Measurements from ENCODE around the gene ANKRD18A. TPM values are rescaled to one million over a fixed set of nuclear protein-coding genes. Genes with fewer than 3 reads are reported as not detected.

The ANKRD18A gene
- polyA plus RNA-seq, 1 experiment, result not detected

DNA sequence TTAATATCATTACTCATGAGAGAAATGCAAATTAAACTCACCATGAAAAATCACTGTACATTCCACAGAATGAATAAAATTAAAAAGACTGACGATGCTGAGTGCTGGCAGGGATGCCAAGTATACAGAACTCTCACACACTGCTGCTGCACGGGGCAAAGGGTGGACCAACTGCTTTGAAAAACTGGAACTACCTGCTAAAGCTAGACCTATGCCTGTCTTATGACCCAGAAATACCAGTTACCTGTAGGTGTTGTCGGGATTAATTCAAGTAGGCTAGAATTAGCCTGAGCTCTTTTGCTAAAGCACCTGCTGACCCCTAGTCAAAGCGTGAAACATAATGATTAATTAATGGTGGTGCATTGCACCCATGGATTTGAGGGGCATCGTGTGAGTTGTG, 36.5 kb upstream of the ANKRD18A start:
- TF ChIP-seq, protein P1, sequence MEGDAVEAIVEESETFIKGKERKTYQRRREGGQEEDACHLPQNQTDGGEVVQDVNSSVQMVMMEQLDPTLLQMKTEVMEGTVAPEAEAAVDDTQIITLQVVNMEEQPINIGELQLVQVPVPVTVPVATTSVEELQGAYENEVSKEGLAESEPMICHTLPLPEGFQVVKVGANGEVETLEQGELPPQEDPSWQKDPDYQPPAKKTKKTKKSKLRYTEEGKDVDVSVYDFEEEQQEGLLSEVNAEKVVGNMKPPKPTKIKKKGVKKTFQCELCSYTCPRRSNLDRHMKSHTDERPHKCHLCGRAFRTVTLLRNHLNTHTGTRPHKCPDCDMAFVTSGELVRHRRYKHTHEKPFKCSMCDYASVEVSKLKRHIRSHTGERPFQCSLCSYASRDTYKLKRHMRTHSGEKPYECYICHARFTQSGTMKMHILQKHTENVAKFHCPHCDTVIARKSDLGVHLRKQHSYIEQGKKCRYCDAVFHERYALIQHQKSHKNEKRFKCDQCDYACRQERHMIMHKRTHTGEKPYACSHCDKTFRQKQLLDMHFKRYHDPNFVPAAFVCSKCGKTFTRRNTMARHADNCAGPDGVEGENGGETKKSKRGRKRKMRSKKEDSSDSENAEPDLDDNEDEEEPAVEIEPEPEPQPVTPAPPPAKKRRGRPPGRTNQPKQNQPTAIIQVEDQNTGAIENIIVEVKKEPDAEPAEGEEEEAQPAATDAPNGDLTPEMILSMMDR (IDR thresholded peaks at IDR 0.05; ENCODE audit: insufficient read depth, low read depth, low read length), result no peak
- H3K27me3 ChIP-seq (ENCODE audit: control insufficient read depth, insufficient read depth, low read length), result no peaks in the 10 kb centered on the region
- no peaks in the 10 kb centered on the region for H3K36me3 ChIP-seq (ENCODE audit: control insufficient read depth, insufficient read depth, low read length)
- DNase-seq (ENCODE audit: low read depth), result no peak
- ChIA-PET POLR2A (no interaction called here), CTCF (no interaction called here)
- H3K4me3 ChIP-seq (ENCODE audit: low read depth, low read length), result no peak overlapping the region

DNA sequence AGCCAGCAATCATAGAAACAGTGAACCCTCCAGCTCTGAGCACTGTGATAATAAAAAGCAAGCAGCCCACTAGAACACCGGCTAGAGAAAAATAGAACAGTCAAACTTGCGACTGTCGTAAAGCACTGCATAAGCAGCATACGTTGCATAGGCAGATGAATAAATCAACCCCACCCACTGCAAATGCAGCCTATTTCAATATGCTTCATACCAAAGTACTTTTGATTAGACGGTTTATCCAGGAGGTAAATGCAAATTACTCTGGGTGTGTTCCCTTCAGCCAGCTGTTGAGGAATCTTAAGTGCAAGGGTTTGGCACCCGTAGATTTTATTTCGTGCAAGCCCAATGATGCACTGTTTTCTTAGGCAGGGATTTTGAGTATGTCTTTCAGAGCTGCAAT, 32.1 kb upstream of the ANKRD18A start:
- DNase-seq (ENCODE audit: low read depth), result no peak
- H3K36me3 ChIP-seq (ENCODE audit: control insufficient read depth, insufficient read depth, low read length), result no peaks in the 10 kb centered on the region
- TF ChIP-seq, protein P1 (IDR thresholded peaks at IDR 0.05; ENCODE audit: insufficient read depth, low read depth, low read length), result no peak
- H3K4me3 ChIP-seq (ENCODE audit: low read depth, low read length), result no peak overlapping the region
- H3K27me3 ChIP-seq (ENCODE audit: control insufficient read depth, insufficient read depth, low read length), result no peaks in the 10 kb centered on the region; the same call in 1 of the 2 replicates
- CTCF ChIA-PET, result interaction anchor here (0.8 to 1.1 kb wide), 2 partner anchors 9 to 11 kb away, joined by 3 read pairs; no protein-coding TSS in a partner anchor
- POLR2A ChIA-PET, result no interaction called here

DNA sequence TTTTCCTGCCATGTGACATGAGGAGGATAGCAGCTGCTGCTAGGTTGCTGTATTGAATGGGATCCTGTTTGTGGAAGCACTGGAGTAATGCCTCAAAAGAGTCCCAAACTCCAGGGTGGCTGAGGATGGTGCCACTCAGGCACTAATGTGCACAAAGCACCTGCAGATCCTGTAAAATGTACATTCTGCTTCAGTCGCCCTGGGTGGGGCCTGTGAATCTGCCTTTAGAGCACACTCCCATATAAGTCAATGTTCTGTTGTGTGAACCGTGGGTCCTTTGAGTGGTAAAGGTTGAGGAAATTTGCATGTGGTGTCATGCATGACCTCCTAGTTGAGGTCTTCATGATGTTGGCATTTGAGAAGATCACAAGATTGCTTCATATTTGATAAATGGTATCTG, 31.6 kb upstream of the ANKRD18A start:
- ChIA-PET POLR2A (no interaction called here), CTCF (interaction anchor here (0.8 to 1.1 kb wide), 2 partner anchors 9 to 11 kb away, joined by 3 read pairs; no protein-coding TSS in a partner anchor)
- TF ChIP-seq, protein P1 (IDR thresholded peaks at IDR 0.05; ENCODE audit: insufficient read depth, low read depth, low read length), result no peak
- Histone ChIP-seq H3K27me3 (ENCODE audit: control insufficient read depth, insufficient read depth, low read length) (no peaks in the 10 kb centered on the region; the same call in 1 of the 2 replicates), H3K36me3 (ENCODE audit: control insufficient read depth, insufficient read depth, low read length) (no peaks in the 10 kb centered on the region), H3K4me3 (ENCODE audit: low read depth, low read length) (no peak overlapping the region)
- no peak for DNase-seq (ENCODE audit: low read depth)

DNA sequence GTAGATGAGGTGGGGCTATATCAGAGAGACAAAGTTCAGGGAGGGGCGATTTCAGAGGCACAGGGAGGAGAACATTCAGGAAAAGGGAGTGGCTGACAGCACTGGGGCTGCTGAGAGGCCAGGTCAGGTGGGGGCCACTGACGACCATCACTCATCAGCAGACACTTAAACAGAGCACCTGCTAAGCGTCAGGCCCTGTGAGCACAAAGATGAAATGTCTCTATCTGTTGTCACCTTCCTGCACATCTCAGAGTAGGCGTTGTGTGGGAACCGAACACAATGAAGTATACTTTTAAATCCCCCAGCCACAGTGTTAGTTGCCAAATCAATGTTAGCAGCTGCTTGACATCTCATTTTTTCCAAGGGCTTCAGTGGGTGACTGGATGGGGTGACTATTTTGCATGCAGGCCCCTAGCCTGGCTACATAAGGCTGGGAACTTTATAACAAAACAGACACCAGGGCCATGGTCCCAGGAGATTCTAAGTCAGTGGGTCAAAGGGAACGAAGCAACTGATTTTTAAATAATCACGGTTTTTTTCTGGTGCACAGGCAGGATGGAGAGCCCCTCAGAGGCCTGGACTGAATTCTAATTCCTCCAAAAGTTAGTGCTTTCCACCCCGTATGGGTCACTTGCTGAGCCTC, 31.1 kb upstream of the ANKRD18A start:
- Histone ChIP-seq H3K27me3 (ENCODE audit: control insufficient read depth, insufficient read depth, low read length) (no peaks in the 10 kb centered on the region; the same call in 1 of the 2 replicates), H3K4me3 (ENCODE audit: low read depth, low read length) (no peak overlapping the region), H3K36me3 (ENCODE audit: control insufficient read depth, insufficient read depth, low read length) (no peaks in the 10 kb centered on the region)
- TF ChIP-seq, protein P1 (IDR thresholded peaks at IDR 0.05; ENCODE audit: insufficient read depth, low read depth, low read length), result no peak
- no peak for DNase-seq (ENCODE audit: low read depth)
- ChIA-PET POLR2A (no interaction called here), CTCF (interaction anchor here (1.1 kb wide), 1 partner anchor 10 kb away, joined by 3 read pairs; no protein-coding TSS in a partner anchor)

DNA sequence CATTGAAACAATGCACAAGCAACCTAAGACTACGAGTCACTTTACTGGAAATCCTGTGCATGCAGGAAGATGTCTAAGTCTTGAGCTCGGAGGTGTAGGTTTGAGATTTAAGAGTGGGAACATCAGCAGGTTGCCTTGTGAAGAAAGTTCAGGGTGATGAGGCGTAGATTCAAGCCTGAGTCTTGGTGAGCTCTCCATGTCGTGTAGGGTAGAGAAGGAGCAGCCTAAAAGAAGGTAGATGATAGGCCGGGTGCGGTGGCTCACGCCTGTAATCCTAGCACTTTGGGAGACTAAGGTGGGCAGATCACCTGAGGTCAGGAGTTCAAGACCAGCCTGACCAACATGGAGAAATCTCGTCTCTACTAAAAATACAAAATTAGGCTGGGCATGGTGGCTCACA, 30.2 kb upstream of the ANKRD18A start:
- ChIA-PET CTCF (no interaction called here), POLR2A (no interaction called here)
- Histone ChIP-seq H3K4me3 (ENCODE audit: low read depth, low read length) (no peak overlapping the region), H3K36me3 (ENCODE audit: control insufficient read depth, insufficient read depth, low read length) (no peaks in the 10 kb centered on the region), H3K27me3 (ENCODE audit: control insufficient read depth, insufficient read depth, low read length) (no peaks in the 10 kb centered on the region; the same call in 1 of the 2 replicates)
- DNase-seq (ENCODE audit: low read depth), result no peak
- TF ChIP-seq, protein P1 (IDR thresholded peaks at IDR 0.05; ENCODE audit: insufficient read depth, low read depth, low read length), result no peak

Data from BJ (cell line).